HG03565 (cell line): ENCODE results near the gene INPPL1.
"Not testable (repeated sequence)": the region's sequence is repeated elsewhere in the genome, so short reads cannot be mapped to it uniquely, and the experiment has no call there.

Source experiments
- ATAC-seq: cut with Tn5 transposase; IDR thresholded peaks from one replicate; pipeline ENCODE4 v1.9.1; 2021; ENCODE audit warnings: mild to moderate bottlenecking, moderate library complexity; ENCODE audit not compliant: unreplicated experiment

INPPL1 gene

DNA sequence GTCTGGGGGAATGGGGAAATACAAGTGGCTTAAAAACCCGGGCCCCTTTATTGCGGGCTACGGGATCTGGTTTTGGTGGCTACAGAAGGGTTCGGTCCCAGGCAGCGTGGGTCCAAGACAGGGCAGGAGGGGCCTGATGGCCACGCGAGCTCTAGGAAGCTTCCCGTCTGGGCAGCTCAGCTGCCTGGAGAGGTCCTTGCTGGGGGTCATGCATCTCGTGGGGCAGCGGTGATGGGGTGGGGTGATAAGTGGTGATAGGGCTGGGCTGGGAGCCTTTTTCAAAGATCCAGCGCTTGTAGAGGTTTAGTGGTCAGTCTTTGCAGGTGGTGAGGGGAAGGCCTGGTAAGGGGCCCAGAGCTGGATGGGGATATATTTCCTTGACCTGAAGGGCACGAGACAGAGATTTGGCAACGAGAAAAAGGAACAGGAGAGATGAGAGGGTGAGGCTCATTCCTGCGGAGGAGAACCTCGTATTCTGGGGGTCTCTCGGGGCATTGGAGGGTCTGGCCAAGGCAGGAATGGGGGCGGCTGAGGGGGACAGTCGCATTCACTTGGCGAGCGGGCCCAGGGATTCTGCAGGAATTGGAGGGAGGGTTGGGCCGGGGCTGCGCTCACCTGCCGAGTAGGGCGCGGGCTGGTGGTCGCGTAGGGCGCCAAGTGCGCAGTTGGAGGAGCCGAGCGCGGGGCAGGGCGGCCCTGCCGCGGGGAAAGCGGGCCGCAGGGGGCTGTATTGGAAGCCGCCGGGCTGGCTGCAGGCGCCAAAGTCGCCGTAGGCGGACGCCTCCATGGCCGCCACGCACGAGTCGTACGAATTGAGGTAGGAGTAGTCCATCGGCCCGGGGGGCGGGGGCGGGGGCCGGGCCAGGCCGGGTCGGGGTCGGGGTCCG is 18.8 kb downstream of the INPPL1 start:
- ATAC-seq: no peak

DNA sequence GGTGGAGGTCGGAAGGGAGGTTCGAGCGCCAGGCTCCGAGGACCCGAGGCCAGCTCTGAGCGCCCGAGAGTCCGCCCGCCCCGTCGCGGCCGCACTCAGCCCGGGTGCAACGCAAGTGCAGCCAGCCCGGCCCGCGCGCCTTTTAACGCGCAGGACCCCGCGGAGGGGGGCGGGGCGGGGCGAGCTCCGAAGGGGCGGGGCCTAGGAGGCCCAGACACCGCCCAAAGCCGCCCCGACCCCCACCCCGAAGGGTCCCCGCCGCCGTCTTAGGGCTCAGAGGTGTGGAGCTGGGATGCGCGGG is 19.4 kb downstream of the INPPL1 start, which contains the start of gene PHOX2A:
TSS of gene PHOX2A (minus strand) at position 117 of the 301 bp plus-strand sequence. CDS start 172 bp downstream, outside the sequence.
- ATAC-seq: no peak

DNA sequence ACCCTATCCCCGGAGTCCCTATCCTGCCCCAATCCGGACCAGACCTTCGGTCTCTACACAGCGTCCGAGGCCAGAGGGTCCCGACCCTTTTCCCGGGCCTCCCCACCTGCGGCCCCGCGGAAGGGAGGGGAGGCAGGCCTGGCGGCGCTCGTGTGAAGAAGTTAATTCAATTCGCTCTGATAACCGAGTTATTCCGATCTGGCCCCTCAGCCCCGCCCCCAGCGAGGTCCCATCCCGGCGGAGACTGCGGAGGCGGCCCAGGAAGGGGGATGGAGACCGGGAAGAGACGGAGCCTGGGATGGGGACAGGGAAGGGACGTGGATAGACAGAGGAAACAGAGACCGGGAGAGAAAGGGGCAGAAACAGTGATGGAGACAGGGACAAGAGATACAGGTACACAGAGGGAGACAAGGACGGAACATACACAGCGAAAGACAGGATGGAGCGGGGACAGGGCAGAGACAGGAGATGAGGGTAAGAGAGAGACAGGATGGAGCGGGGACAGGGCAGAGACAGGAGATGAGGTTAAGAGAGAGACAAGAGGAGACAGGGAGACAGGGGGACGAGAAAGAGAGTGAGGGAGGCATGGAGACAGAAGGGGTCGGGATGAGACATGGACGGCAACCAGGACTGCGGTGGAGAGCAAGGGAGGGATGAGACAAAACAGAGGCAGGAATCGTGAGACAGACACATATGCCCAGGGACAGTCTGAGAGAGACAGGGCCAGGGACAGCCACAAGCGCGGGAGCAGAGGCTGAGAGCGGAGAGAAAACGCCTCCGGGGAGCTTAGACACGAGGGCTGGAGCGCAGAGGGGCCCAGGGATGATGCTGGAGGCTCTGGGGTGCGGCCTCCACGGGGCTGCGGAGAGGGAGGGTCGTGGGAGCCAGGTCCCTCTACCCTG is 20.0 kb downstream of the INPPL1 start:
- ATAC-seq: no peak

DNA sequence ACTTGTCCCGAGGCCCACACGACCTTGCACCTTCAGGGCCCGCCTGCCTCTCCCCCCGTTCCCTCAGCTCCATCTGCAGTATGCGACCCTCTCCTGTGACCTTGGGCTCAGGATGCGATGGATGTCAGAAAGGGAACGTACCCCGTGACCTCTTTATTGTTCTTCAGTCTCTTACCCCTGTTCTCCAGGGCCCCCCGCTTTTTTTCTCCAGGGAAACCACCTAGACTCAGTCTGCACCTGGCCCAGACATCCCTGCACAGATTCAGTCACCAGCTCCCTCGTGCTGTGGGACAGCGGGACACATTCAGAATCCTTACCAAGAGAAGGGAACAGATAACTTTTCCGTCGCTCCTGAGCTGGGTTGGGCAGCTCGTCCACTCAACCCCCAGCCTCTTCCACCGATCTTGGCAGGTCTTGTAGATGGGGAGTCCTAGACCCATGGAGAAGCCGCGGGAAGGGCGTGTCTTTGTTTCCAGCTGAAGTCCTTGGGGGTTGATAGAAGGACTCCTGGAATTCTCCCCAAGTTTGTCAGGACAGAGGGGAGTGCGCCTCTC is 20.8 kb downstream of the INPPL1 start:
- ATAC-seq: no peak

DNA sequence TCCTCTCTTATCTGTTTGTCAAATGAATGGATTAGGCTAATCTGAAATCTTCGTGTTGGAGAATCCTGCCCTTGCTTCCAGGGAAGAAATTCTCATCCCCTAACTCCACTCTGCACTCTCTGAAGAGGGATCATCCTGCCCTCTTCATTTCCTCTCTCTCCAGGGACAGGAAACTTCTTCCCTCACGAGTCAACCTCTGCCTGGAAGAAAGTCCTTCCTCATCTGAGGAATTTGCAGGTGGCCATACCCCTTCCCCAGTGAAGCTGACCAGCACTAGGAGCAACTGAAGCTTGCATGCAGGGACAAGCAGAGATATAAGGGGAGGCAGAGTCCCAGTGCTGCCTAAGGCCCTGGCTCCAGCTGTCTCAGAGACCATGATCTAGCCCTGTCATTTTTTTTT is 23.0 kb downstream of the INPPL1 start:
- ATAC-seq: no peak

DNA sequence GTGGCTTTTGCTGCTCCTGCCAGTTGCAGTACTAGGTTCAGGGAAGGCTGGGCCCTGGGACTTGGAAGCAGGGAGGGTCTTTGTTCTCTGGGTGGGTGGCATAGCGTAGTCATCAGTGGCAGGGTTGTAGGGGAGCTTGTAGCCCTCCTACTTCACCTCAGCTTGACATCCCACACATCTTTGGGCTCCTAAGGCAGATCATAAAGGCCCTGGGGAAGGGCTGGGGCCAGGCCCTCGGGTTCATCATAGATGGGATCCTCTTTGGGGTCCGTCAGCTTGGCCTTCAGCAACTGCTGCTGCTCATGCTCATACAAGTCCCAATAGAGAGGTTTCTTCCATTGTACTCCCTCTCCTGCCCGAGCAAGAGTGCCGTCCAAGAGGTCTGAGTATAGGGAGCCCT is 25.4 kb downstream of the INPPL1 start:
- ATAC-seq: no peak

DNA sequence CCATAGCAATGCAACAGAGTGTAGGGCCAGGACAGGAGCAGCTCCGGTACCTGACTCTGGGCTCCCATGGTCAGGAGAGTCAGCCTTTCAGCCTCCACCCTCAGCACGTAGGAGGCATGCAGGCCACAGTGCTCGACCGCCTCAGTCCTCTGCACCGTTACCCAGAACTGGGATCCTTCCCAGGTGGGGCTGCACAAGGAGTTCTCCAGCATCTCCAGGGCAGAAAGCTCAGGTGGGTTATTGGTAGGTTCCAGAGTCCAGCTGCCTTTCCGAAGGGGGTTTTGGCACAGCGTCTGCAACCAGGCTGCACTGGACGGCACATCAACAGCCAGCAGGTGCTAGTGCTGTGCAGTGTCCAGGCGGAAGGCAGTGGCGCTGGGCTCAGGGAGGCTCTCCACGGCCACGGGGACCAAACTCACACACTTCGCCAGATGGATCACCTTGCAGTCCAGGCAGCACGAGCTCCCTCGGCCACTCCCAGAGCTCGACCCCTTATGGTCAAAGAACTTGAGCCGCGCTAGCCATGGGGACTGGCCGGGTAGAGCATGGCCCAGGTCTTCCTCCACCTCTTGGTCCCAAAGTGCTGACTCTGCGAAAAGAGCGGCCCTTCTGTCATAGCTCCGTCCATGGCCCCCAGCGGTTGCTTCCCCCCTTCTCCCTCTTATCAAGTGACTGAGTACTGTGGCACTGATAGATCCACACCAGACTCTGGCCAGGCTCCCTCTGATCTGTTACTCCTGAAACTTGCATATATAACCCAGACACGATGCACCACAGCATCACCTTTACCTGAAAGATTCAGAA is 26.3 kb downstream of the INPPL1 start:
- no peak for ATAC-seq

DNA sequence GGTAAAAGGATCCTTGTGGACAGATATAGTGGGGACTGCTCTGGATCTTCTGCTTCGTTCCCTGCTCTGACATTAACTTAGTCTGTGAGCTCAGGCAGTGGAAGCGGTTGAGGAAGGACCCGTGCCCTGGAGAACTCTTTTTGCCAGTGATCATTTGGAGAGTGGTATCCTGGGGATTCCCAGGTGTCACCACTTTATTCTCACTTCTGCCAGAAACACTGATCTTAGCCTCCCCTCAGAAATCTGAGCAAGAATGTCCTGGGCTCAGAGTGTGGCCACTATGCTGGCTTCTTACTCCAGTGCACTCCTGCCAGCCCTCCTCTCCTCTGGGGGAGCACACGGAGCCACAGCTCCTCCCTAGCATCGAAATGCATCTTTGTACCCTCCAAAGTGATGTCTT is 27.0 kb downstream of the INPPL1 start:
- ATAC-seq: no peak

DNA sequence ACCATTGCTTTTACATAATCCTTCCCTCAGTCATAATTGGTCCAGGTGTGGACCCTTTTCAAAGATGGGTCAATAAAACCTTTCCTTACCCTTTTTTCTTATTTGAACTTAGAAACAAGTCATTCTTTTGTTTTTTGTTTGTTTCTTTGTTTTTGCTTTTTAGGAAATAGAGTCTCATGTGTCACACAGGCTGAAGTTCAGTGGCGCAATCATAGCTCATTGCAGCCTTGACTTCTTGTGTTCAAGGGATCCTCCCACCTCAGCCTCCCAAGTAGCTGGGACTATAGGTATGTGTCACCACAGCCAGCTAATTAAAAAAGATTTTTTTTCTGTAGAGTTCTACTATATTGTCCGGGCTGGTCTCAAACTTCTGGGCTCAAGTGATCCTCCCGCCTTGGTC is 28.8 kb downstream of the INPPL1 start:
- no peak for ATAC-seq

DNA sequence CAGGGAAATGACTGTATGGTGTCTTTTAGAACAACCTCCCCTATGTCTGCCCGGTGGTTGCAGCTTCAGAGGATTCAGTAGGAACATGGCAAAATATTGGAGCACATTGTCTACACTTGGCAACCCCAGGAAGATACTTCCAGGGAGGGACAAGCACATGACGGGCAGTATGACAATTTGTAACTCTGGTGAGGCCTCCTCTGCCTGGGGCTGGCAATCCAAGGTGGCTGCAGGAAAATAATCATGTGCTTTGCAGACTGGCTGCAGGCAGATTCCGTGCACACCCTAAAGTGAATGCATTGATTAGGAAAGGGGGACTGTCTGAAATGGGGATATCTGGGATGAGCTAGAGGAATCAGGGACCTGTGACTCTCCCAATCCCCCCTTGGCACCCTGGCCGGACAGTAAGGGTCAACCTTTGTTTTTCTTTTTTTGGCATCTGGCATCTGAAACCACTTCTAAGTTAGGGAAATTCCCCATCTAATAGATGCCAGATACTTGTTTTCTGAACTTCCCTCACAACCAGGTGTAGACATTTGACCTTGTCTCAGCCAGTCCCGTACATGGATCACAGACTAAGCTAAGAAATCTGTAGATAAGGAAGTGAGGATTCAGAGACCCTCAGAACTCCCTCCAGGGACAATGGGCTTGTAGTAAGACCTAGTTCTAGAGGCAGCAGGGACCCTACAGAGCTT is 29.9 kb downstream of the INPPL1 start:
- no peak for ATAC-seq

DNA sequence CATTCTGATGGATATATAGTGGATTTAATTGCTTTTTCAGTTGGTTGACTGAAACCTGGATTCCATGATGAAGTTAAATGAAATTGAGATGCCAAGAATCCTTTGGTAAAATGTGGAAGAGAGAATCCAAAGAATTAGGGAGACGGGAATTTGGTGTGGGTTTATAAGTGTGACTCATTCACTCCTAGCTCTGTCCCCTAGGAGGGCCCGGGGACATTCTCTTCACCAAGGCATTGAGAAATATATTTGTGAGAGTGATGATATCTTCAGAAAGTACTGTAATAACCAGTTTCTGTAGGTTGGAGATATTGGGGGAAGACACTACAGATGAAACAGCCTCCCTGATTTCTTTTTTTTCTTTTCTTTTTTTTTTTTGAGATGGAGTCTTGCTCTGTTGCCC is 33.0 kb downstream of the INPPL1 start:
- ATAC-seq: no peak

DNA sequence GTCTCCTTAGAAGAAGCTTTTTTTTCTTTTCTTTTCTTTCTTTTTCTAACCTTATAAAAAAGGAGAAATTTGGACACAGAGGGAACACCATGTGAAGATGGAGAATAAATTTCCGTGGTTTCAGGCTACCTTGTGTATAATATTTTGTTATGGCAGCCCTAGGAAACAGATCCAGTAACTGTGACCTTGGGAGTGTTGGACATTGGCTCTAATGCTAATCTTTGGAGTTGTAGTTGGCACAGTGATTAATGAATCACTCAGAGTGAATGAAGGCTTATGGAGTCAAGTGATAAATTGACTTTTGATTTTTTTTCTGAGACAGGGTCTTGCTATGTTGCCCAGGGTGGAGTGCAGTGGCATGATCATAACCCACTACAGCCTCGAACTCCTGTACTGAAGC is 34.9 kb downstream of the INPPL1 start:
- no peak for ATAC-seq

DNA sequence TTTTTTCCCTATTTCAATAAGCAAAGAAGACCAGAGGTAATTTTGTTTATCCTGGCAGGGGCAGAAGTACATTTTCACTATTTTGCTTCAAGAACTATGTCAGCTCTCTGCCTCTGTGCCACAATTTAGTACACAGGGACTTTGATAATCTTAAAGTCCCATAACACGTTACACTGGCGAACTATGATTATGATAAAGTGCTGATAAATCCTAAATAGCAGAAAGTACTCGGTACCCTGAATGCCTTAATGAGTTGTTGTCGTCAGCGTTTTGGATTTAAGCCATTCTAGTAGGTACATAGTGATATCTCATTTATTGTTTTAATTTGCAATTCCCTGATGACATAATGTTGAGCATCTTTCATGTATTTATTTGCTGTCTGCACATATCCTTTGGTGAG is 36.0 kb downstream of the INPPL1 start:
- ATAC-seq: no peak

DNA sequence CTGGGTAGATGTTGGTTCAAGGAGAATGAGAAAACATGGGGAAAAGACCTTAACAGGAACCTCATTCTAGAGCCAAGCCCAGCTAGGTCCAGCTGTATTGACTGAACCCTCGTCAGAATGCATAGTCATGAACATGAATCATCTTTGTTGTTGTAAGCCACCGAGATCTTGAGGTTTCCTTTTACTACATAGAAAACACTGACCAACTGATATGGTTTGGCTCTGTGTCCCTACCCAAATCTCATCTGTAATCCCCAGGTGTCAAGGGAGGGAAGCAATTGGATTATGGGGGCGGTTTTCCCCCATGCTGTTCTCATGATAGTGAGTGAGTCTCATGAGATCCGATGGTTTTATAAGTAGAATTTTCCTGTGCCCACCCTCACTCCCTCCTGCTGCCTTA is 38.8 kb downstream of the INPPL1 start:
- ATAC-seq: no peak

DNA sequence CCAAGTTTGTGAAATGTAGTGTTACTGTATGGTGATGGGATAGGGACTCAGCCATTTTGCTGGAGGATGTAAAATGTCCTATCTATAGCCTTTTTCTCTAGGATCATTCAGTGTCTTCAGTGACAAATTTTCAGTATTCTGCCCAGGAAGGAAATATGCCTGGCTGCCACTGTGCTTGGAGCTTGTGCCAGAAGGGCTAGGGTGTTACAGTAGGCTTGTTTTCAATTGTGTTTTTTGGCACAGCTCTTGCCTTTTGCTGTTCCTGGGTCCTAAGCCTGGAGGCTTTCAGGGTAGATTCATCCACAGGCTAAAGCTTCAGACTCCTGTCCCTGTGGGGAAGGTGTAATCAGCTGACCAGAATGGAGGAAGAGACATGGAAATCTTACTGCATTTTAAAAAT is 41.4 kb downstream of the INPPL1 start:
- no peak for ATAC-seq

DNA sequence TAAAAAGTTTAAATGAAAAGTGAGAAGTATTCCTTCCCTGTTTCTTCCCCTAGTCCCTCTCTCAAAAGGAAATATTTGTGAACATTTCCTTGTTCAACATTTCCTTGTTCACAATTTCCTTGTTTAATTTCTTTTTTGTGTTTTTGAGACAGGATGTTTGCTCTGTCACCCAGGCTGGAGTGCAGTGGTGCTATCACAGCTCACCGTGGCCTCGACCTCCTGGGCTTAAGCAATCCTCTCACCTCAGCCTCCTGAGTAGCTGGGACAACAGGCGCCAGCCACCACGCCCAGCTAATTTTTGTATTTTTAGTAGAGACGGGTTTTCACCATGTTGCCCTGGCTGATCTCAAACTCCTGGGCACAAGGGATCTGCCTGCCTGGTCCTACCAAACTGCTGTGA is 42.4 kb downstream of the INPPL1 start:
- ATAC-seq: not testable (repeated sequence)

DNA sequence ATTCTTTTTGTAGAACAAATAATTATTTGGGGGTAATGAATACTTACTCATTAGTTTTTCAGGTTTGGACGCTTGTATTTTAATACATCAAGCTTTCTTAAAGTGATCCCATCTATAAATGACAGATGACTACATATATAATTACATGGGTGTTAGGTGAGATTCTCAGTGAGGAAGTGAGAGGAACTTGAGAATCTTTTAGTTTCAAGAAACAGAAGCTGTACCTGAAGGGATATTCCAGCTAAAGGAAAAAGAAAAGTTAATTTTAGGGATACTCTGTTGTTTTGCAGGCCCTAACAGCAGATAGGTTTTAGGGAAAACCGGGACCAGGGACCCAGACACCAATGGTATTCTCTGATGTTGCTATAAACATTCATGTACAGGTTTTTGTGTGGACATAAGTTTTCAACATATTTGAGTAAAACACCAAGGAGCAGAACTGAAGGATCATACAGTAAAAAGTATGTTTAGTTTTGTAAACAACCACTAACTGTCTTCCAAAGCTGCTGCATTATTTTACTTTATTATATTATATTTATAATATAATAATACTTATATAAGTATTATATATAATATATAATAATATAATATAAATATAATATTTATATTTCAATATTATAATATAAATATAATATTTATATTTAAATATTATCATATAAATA is 43.5 kb downstream of the INPPL1 start:
- ATAC-seq: no peak

DNA sequence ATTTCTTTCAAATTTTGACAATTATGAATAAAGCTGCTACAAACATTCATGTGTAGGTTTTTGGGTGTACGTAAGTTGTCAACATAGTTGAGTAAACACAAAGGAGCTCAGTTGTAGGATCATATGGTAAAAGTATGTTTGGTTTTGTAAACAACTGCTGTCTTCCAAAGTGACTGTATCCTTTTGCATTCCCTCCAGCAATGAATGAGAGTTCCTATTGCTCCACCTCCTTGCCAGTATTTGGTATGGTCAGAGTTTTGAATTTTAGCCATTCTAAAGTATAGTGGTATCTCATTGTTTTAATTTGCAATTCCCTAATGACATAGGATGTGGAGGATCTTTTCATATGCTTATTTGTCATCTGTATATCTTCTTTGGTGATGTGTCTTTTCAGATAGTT is 47.4 kb downstream of the INPPL1 start:
- no peak for ATAC-seq

DNA sequence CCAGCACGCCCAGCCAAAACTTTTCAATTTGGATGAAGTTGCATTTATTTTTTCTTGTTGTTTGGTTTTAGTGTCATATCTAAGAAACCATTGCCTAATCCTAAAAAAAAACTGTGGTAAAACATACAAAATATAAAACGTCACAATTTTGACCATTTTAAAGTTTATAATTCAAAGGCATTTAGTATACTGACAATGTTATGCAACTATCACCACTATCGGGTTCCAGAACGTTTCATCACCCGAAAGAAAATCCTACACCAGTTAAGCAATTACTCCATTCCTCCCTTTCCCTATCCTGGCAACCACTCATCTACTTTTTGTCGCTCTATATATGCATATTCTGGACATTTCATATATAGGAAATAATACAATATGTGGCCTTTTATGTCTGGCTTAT is 49.9 kb downstream of the INPPL1 start:
- no peak for ATAC-seq

DNA sequence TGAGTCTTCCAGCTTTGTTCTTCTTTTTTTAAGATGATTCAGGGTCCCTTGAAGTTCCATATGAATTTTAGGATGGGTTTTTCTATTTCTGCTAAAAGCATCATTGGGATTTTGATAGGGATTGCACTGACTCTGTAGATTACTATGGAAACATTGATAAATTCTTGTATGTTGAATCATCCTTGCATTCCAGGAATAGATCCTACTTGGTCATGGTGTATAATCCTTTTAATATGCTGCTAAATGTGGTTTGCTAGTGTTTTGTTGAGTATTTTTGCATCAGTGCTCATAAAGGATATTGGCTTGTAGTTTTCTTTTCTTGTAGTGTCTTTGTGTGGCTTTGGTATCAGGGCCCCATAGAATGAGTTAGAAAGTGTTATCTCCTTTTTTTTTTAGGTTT is 54.3 kb downstream of the INPPL1 start:
- ATAC-seq: no peak
